H1 (cell line): ENCODE results near the gene CHRDL2. TPM values are rescaled to one million over a fixed set of nuclear protein-coding genes. Genes with fewer than 3 reads are reported as not detected.

ENCODE experiments used
- CTCF ChIA-PET: fragments of 300-600 bp; sonication (Branson Sonifier 250); formaldehyde crosslinking; loops from one replicate; lab custom pipeline; 2021; ENCODE audit not compliant: partially characterized antibody; lab: Charles Lee
- POLR2A ChIA-PET: fragments of 300-600 bp; sonication (Branson Sonifier 250); formaldehyde crosslinking; loops from one replicate; lab custom pipeline; 2021; ENCODE audit warnings: inconsistent platforms; ENCODE audit not compliant: partially characterized antibody; lab: Charles Lee
- DNase-seq, 2 experiments: peaks; one replicate each; pipeline versions ENCODE4 v3.0.0 to v3.0.0-alpha.2; 2010 to 2022; ENCODE audit warnings: low spot score in 2 of 2, low read depth in 1 of 2, mixed read lengths in 1 of 2
- FAIRE-seq: peaks from 2 replicates; lab custom pipeline; 2011; peaks lifted over from hg19 to GRCh38; lab: Jason Lieb, UNC
- H2AFZ ChIP-seq: 2 replicates; pipeline ENCODE4 v1.8.1; 2012; ENCODE audit warnings: low read length, inconsistent platforms
- H2AK5ac ChIP-seq: 2 replicates; pipeline ENCODE4 v1.6.1; 2013; ENCODE audit warnings: low read depth, low read length
- H2BK120ac ChIP-seq: replicated peaks from 2 replicates; pipeline ENCODE3; 2013; ENCODE audit warnings: low read depth, low read length, inconsistent platforms
- H2BK12ac ChIP-seq: 2 replicates; pipeline ENCODE4 v1.6.1; 2013; ENCODE audit warnings: low read depth, low read length
- H2BK15ac ChIP-seq: 2 replicates; pipeline ENCODE4 v1.6.1; 2013; ENCODE audit warnings: low read length
- H2BK20ac ChIP-seq: 2 replicates; pipeline ENCODE4 v1.6.1; 2013; ENCODE audit warnings: low read length
- H2BK5ac ChIP-seq: 2 replicates; pipeline ENCODE4 v1.6.1; 2013; ENCODE audit warnings: low read depth, low read length
- H3K14ac ChIP-seq: 2 replicates; pipeline ENCODE4 v1.6.1; 2013; ENCODE audit warnings: inconsistent platforms; ENCODE audit not compliant: insufficient read length
- H3K18ac ChIP-seq: 2 replicates; pipeline ENCODE4 v1.6.1; 2013; ENCODE audit warnings: low read length; ENCODE audit errors: extremely low read depth
- H3K23ac ChIP-seq: 2 replicates; pipeline ENCODE4 v1.6.1; 2013; ENCODE audit warnings: inconsistent platforms; ENCODE audit not compliant: insufficient read length
- H3K23me2 ChIP-seq: 2 replicates; pipeline ENCODE4 v1.6.1; 2013; ENCODE audit warnings: low read depth, low read length
- H3K27ac ChIP-seq: 2 replicates; pipeline ENCODE4 v1.6.1; 2011; ENCODE audit warnings: low read depth, low read length, inconsistent platforms
- H3K27me3 ChIP-seq, 4 experiments: replicated peaks in 1 of 4; 1 replicate in 1 of 4; 2 replicates in 3 of 4; pipeline versions ENCODE4 v1.6.1 to v1.8.1; 2011 to 2013; ENCODE audit warnings: low read length in 3 of 4, mild to moderate bottlenecking in 3 of 4, inconsistent platforms in 2 of 4, mixed read lengths in 2 of 4, moderate library complexity in 1 of 4; ENCODE audit not compliant: control insufficient read depth in 3 of 4, insufficient read depth in 3 of 4; ENCODE audit errors: extremely low read depth in 1 of 4
- H3K36me3 ChIP-seq, 4 experiments: 2 replicates each; pipeline versions ENCODE4 v1.6.1 to v1.8.1; 2011 to 2013; ENCODE audit warnings: mild to moderate bottlenecking in 4 of 4, low read length in 3 of 4, moderate library complexity in 2 of 4, control low read depth in 1 of 4, inconsistent platforms in 1 of 4; ENCODE audit not compliant: insufficient read depth in 4 of 4, control insufficient read depth in 2 of 4
- H3K4ac ChIP-seq: replicated peaks from 2 replicates; pipeline ENCODE3; 2013; ENCODE audit warnings: low read length, low read depth, mixed read lengths, inconsistent platforms; ENCODE audit not compliant: insufficient read length
- H3K4me1 ChIP-seq, 4 experiments: replicated peaks in 1 of 4; 1 replicate in 1 of 4; 2 replicates in 3 of 4; pipeline versions ENCODE4 v1.6.1 to v1.8.1; 2011 to 2013; ENCODE audit warnings: low read length in 3 of 4, inconsistent platforms in 2 of 4, mixed read lengths in 1 of 4; ENCODE audit not compliant: insufficient read depth in 4 of 4, control insufficient read depth in 3 of 4
- H3K4me2 ChIP-seq, 2 experiments: 2 replicates each; pipeline versions ENCODE4 v1.6.1 to v1.8.1; 2011 to 2013; ENCODE audit warnings: low read depth in 2 of 2, low read length in 2 of 2, control low read depth in 1 of 2, inconsistent platforms in 1 of 2, mild to moderate bottlenecking in 1 of 2; ENCODE audit not compliant: insufficient read depth in 1 of 2
- H3K4me3 ChIP-seq, 4 experiments: fragments of 200-600, 300-600 bp in 1 of 4; sonication (generic), shearing (Covaris generic), sonication (Bioruptor Twin) in 1 of 4; 2 replicates each; pipeline versions ENCODE4 v1.5.1 to v1.8.1; 2011 to 2016; ENCODE audit warnings: low read length in 4 of 4, low read depth in 3 of 4, control low read depth in 2 of 4, inconsistent platforms in 2 of 4, mild to moderate bottlenecking in 2 of 4, mixed read lengths in 1 of 4, moderate library complexity in 1 of 4; ENCODE audit not compliant: insufficient read depth in 2 of 4; ENCODE audit errors: extremely low read depth in 1 of 4
- H3K56ac ChIP-seq: replicated peaks from 2 replicates; pipeline ENCODE3; 2013; ENCODE audit warnings: low read depth, mild to moderate bottlenecking, mixed read lengths, low read length, inconsistent platforms; ENCODE audit not compliant: insufficient read length
- H3K79me1 ChIP-seq: 2 replicates; pipeline ENCODE4 v1.6.1; 2013; ENCODE audit warnings: low read depth, low read length, control low read depth
- H3K79me2 ChIP-seq, 2 experiments: 2 replicates each; pipeline versions ENCODE4 v1.6.1 to v1.8.1; 2012 to 2013; ENCODE audit warnings: low read length in 2 of 2, mild to moderate bottlenecking in 2 of 2, inconsistent platforms in 1 of 2; ENCODE audit not compliant: insufficient read depth in 2 of 2, control insufficient read depth in 1 of 2
- H3K9ac ChIP-seq, 4 experiments: replicated peaks in 1 of 4; 1 replicate in 1 of 4; 2 replicates in 3 of 4; pipeline versions ENCODE4 v1.6.1 to v1.8.1; 2011 to 2013; ENCODE audit warnings: low read depth in 3 of 4, low read length in 3 of 4, control low read depth in 2 of 4, mild to moderate bottlenecking in 2 of 4, moderate library complexity in 2 of 4, inconsistent platforms in 1 of 4; ENCODE audit errors: extremely low read depth in 1 of 4
- H3K9me3 ChIP-seq, 2 experiments: 2 replicates each; pipeline versions ENCODE4 v1.6.1 to v1.8.1; 2012 to 2013; ENCODE audit warnings: mild to moderate bottlenecking in 2 of 2, moderate library complexity in 2 of 2, control low read depth in 1 of 2, inconsistent platforms in 1 of 2, low read depth in 1 of 2, low read length in 1 of 2, mixed read lengths in 1 of 2; ENCODE audit not compliant: insufficient read depth in 2 of 2
- H4K20me1 ChIP-seq, 2 experiments: replicated peaks in 1 of 2; 2 replicates each; pipeline versions ENCODE3 to v1.8.1; 2011 to 2013; ENCODE audit warnings: inconsistent platforms in 2 of 2, low read length in 2 of 2, mild to moderate bottlenecking in 1 of 2; ENCODE audit not compliant: insufficient read depth in 2 of 2, control insufficient read depth in 1 of 2
- H4K5ac ChIP-seq: 2 replicates; pipeline ENCODE4 v1.6.1; 2013; ENCODE audit warnings: low read length, low read depth, mixed read lengths, inconsistent platforms; ENCODE audit not compliant: insufficient read length
- H4K8ac ChIP-seq: 2 replicates; pipeline ENCODE4 v1.8.0; 2013; ENCODE audit warnings: mild to moderate bottlenecking, moderate library complexity, low read length, inconsistent platforms; ENCODE audit not compliant: insufficient read depth; ENCODE audit errors: extremely low read depth
- H4K91ac ChIP-seq: replicated peaks from 2 replicates; pipeline ENCODE3; 2013; ENCODE audit warnings: low read length, mixed read lengths, inconsistent platforms; ENCODE audit not compliant: insufficient read length
- CTBP2 ChIP-seq: IDR thresholded peaks from 2 replicates; pipeline ENCODE4 v1.7.0; 2011; ENCODE audit warnings: borderline replicate concordance, mild to moderate bottlenecking, moderate library complexity, mixed read lengths, low read length; ENCODE audit not compliant: insufficient read depth, insufficient read length
- GABPA ChIP-seq: IDR thresholded peaks from 2 replicates; pipeline ENCODE4 v1.6.1; 2011; ENCODE audit warnings: mild to moderate bottlenecking, low read length, moderate library complexity, borderline replicate concordance; ENCODE audit not compliant: insufficient read depth
- RAD21 ChIP-seq, 2 experiments: IDR thresholded peaks in 1 of 2; conservative IDR thresholded peaks in 1 of 2; 2 replicates each; pipeline ENCODE4 v1.6.1; 2011; ENCODE audit warnings: low read depth in 2 of 2, low read length in 2 of 2, improper control_type of control experiment in 1 of 2, inconsistent platforms in 1 of 2, mild to moderate bottlenecking in 1 of 2, moderate library complexity in 1 of 2
- RNF2 ChIP-seq: fragments of 200-900, 300-1000 bp; sonication (generic); IDR thresholded peaks from 2 replicates; pipeline ENCODE4 v1.7.1; 2016; ENCODE audit warnings: borderline replicate concordance, low read depth, mild to moderate bottlenecking, antibody characterized with exemption, low read length; ENCODE audit not compliant: poor library complexity, severe bottlenecking; ENCODE audit errors: missing control alignments
- SIX5 ChIP-seq: IDR thresholded peaks from 2 replicates; pipeline ENCODE4 v1.6.1; 2011; ENCODE audit warnings: mild to moderate bottlenecking, low read depth, low read length
- SP2 ChIP-seq: IDR thresholded peaks from 2 replicates; pipeline ENCODE4 v1.6.1; 2012; ENCODE audit warnings: mild to moderate bottlenecking, low read length, inconsistent platforms
- WGBS, 2 experiments: shearing (Covaris generic) in 1 of 2; methylation state at CpG; one replicate each; pipeline versions ENCODE4 v1.1.6 to v1.1.7; 2013 to 2015; ENCODE audit warnings: low lambda C conversion rate in 2 of 2, mixed read lengths in 2 of 2, inconsistent platforms in 1 of 2, low coverage in 1 of 2, missing lambda C conversion rate in 1 of 2; ENCODE audit not compliant: insufficient replicate concordance in 2 of 2, insufficient coverage in 1 of 2, insufficient read length in 1 of 2; ENCODE audit errors: extremely low coverage in 1 of 2, missing lambda C conversion rate in 1 of 2; 5-methylcytosine and 5-hydroxymethylcytosine counted together
- polyA plus RNA-seq, 7 experiments: library from polyadenylated mRNA; depleted of rRNA in 3 of 7; stranded (reverse) in 5 of 7; unstranded in 2 of 7; fragments of >200 nt in 5 of 7; fragments of 200-250 nt in 2 of 7; gene quantifications; 1 replicate in 5 of 7; 2 replicates in 1 of 7; 4 replicates in 1 of 7; pipeline versions ENCODE4 v1.2.1 to v1.2.3, GENCODE V29; 2011 to 2013; ENCODE audit warnings: missing spikeins in 2 of 7, mixed read lengths in 2 of 7
- total RNA-seq: library from RNA; stranded (reverse); fragmentation: NEBNext Ultra II Directional; extraction: Animal tissue kit (Norgen Biotek cat#: 25700); gene quantifications from 2 replicates; pipeline ENCODE4 v1.2.1, GENCODE V29; 2021

Gene CHRDL2
- total and polyA plus RNA-seq, 2 of the 8 experiments (the other 6 are each of a cell fraction or from before 2014, with no cell fraction given) = 0.26 to 0.48 TPM

DNA sequence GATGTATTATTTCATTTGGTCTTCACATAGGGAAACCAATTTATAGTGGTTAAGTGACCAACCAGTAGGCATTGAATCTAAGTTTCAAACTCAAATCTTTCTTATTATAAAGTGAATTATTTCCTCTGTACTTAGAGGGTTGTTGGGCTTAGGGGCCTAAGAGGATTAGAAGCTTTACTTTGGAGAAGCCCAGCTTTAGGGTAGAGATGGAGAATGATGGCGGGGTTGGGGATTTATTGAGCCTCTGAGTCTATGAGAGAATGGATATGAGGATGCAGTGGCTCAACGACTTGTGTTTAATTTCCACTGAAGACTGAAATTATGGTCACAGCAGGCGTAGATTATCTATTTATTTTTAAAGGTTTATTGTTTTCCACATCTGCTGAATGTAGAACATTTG is 55.5 kb downstream of the CHRDL2 start:
- Histone ChIP-seq H3K4ac (no peak overlapping the region), H2AFZ (no peak overlapping the region), H3K4me1 (no peaks in the 10 kb centered on the region), H2BK15ac (no peak overlapping the region), H2BK20ac (no peak overlapping the region), H3K4me3 (no peak overlapping the region), H3K27ac (no peak overlapping the region), H3K9ac (no peak overlapping the region), H2BK120ac (no peak overlapping the region), H4K20me1 (no peaks in the 10 kb centered on the region), H4K8ac (no peak overlapping the region)
- POLR2A ChIA-PET = no interaction called here
- TF ChIP-seq SP2 (no peak), SIX5 (no peak), RNF2 (no peak), GABPA (no peak), RAD21 (IDR thresholded peaks at IDR 0.05 in 1 of 2, conservative IDR thresholded peaks at IDR 0.05 in 1 of 2; ENCODE audit: low read depth in 2 of 2, low read length in 2 of 2) (no peak), CTBP2 (no peak)
- TF ChIP-seq, all 59 proteins: peak for 0
- H3K79me2 ChIP-seq = no peaks in the 10 kb centered on the region
- no peak overlapping the region for H2BK12ac ChIP-seq
- H4K5ac ChIP-seq = no peak overlapping the region
- CTCF ChIA-PET = interaction anchor here (0.6 to 2.9 kb wide), 8 partner anchors 13 to 319 kb away, joined by 3 to 10 read pairs (median 4); no protein-coding TSS in a partner anchor
- H2AK5ac ChIP-seq = no peak overlapping the region
- no peak overlapping the region for H3K56ac ChIP-seq
- no peaks in the 10 kb centered on the region for H3K27me3 ChIP-seq
- no peak overlapping the region for H2BK5ac ChIP-seq
- FAIRE-seq = no peak
- H3K4me2 ChIP-seq = no peak overlapping the region
- DNase-seq = no peak
- H3K18ac ChIP-seq = no peak overlapping the region
- no peaks in the 10 kb centered on the region for H3K23me2 ChIP-seq
- H4K91ac ChIP-seq = no peak overlapping the region
- no peaks in the 10 kb centered on the region for H3K36me3 ChIP-seq
- H3K9me3 ChIP-seq = 0 out of 4 replicates have a peak, but pooled peaks cover 0 to 2% of the 10 kb centered on the region in 2 experiments
- no peak overlapping the region for H3K14ac ChIP-seq
- no peaks in the 10 kb centered on the region for H3K79me1 ChIP-seq
- no peak overlapping the region for H3K23ac ChIP-seq
- WGBS, 2 experiments = 90% methylated on average over 3 of the region's 3 CpGs; no CpG with 5 or more reads in 1 of the 2 experiments
